Measurements from ENCODE around the gene SNX25.
"Not testable (repeated sequence)": the region's sequence is repeated elsewhere in the genome, so short reads cannot be mapped to it uniquely, and the experiment has no call there.

The SNX25 gene

DNA sequence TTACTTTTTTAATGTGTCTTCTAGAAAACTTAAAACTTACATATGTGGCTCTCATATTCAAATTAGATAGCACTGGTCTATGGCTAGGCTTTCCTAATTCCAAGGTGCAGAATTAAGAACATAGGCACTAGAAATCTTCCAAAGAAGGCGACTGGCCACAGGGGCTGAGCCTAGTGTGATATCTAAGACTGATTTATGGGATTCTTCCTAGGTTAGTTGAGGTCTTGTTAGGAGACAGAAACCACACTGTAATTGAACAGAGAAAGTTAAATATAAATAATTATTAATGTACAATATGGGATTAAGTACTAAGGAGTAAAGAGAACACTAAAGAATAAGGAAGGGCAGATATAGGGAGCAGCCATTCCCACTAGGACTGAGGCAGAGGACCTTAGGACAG is 48.3 kb downstream of the SNX25 start:
- in situ Hi-C loops (cut with MboI; ENCODE audit: low sequenced_read_pairs): no loop called here

DNA sequence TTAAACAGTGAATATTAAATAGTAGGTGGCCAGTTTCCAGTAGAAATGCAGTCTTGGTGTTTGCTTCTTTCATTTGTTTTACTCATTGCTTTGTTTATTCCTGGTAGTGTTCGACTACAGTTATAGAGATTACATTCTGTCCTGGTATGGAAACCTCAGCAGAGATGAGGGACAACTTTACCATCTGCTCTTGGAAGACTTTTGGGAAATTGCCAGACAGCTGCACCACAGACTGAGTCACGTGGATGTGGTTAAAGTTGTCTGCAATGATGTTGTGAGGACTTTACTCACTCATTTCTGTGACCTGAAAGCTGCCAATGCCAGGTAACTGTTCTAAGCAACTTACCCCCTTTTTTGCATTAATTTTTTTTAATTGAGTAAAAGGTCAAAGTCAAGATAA is 49.3 kb downstream of the SNX25 start:
- in situ Hi-C loops (cut with MboI; ENCODE audit: low sequenced_read_pairs): not testable (repeated sequence)

DNA sequence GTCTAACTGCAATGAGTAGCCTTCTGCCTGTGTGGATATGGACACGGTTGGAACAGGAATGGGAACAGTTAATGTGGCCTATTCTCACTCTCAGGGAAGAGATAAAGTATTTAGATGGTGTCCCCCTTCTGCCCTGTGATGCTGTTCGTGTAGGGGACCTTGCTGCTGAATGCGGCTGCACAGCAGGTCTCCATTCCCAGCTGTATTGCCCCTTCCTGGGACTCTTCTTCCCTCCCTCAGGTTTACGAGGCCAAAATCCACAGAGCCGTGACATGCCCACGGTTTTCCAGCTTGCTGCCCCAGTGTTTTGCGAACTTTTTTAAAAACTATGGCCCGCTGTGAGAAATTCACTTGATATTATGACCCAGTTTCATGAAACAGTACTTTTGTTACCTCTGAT is 50.3 kb downstream of the SNX25 start:
- in situ Hi-C loops (cut with MboI; ENCODE audit: low sequenced_read_pairs): no loop called here

DNA sequence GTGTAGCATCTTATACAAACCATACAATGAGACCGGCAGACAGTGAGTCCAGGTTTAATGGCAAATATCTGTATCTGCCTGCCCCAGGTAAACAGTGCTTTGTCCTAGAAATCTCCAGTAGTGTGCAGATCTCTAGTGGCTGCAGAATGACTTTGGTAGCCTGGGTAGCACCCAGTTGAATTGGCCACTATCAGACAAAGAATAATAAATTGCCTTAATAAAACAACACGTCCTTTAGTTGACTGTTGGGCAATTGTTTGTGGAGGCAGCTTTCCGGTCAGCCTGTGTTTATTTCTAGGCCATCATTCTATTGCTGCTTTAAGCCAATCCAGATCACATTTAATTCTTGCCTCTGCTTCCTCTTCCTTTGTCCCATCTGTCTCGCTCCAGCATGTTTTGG is 52.5 kb downstream of the SNX25 start:
- in situ Hi-C loops (cut with MboI; ENCODE audit: low sequenced_read_pairs): no loop called here

DNA sequence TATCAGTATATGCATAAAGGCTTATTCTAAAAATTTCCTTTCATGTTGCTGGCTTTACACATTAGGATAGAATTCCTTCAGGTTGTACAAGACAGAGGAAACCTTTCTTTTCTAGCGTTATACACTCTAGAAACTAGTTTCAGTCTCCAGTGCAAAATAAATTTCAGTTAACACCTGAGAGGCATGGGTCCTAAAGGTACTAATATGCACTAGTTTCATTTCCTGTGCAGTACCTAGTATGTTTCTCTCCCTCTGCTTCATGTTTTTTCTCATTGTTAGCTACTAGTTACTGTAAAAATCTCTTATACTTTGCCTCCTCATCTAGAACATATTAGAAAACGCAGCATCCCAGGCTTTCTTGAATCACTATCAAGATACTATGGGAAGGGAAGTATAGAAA is 54.0 kb downstream of the SNX25 start:
- in situ Hi-C loops (cut with MboI; ENCODE audit: low sequenced_read_pairs): no loop called here

DNA sequence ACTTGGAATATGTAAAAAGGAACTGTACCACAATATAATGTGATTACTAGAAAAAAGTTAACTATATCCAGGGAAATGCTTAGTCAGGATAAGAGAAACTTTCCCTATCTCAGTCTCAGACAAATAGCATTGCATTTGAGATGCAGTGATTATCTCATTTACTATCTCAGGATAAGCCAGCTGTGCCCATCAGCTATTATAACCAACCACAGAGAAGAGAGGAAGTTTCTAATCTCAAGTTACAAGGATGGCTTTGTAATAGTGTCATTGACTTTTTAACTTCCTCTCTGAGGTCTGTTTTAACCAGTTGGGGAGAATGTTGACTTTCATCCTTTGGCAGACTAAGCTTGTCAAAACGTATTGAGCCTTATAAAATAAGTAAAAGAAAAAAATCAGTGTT is 56.5 kb downstream of the SNX25 start:
- in situ Hi-C loops (cut with MboI; ENCODE audit: low sequenced_read_pairs): no loop called here

DNA sequence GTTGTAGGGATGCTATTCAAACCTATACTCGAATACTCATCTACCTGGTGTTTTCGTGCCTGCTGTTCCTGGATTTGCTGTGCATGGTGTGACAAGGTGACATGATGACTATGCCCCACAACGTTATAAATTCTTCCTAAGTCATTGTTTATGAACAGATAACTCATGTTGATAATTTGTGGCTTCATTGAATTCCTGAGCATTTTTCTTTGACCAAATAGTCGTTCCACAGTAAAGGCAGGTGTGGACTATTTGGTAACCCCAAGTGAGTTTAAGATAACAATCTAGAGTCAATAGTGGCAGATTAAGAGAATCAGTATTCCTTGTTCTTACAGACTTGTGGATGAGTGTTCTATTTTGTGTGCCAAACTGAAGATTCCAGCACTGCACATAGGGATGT is 59.9 kb downstream of the SNX25 start:
- in situ Hi-C loops (cut with MboI; ENCODE audit: low sequenced_read_pairs): no loop called here

DNA sequence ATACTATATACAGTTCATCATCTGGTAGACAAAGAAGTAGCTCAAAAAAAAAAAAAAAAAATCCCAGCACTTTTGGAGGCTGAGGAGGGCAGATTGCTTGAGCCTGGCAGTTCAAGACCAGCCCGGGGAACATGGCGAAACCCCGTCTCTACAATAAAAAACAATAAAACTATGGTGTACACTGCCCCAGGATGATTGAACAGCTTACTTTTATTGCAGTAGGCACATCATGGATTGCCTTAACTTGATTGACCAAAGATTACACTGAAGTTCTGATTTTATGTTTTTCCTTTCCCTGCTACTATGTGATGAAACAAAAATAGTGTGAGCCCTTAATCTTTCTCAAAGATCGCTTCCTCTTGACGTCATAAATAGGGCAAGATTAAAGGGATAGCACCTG is 60.6 kb downstream of the SNX25 start:
- in situ Hi-C loops (cut with MboI; ENCODE audit: low sequenced_read_pairs): no loop called here

DNA sequence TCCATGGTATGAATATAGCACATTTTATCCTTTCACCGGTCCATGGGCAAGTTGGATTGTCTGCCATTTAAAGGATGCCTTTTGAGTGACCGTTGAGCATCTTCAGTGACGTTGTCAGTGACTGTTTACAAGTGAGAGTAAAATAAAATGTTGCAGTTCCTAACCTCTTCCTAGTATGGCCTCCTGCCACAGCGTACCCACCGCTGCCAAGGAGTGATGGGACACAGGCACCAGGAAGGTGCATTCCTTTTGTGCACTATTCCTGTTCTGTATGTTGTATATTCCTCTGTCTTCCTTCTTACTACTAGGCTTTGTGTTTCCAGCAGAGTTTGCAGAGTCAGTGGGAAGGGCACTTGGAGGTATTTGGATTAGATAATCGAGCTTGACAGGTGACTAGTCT is 61.5 kb downstream of the SNX25 start:
- in situ Hi-C loops (cut with MboI; ENCODE audit: low sequenced_read_pairs): no loop called here

DNA sequence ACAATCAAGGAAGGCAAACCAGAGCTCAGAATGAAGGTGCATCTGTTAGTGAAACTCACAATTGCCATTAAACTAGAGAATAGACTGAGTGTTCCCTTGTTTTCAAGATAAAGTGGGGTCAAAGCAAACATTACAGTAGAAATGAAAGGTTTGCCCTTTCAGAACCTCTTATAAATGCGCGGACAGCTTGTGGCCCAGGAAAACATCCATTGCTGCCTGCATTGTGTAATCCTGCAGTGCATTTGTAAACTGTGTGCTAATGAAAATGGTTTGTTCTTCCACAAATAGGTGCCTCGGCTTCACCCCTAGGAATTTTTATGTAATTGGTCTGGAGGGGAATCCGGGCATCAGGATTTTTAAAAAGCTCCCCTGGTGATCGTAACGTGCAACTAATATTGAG is 62.8 kb downstream of the SNX25 start:
- in situ Hi-C loops (cut with MboI; ENCODE audit: low sequenced_read_pairs): no loop called here

DNA sequence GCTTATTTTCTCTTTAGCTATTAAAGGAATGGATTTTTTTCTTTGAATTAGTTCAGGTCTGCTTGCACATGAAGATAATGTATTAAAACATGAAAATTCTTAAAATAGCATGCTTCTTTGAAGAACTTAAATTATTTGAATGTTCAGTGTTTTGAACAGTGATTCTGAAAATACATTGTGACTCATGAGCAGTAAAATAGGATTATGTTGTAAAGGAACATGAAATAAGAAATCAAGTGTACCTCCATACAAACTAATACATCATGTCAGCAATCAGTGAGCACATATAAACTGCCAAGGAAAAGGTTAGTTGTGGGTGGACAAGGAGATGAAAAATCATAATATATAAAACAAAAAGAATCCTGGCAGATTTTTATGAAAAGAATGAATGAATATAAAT is 66.1 kb downstream of the SNX25 start:
- in situ Hi-C loops (cut with MboI; ENCODE audit: low sequenced_read_pairs): no loop called here

DNA sequence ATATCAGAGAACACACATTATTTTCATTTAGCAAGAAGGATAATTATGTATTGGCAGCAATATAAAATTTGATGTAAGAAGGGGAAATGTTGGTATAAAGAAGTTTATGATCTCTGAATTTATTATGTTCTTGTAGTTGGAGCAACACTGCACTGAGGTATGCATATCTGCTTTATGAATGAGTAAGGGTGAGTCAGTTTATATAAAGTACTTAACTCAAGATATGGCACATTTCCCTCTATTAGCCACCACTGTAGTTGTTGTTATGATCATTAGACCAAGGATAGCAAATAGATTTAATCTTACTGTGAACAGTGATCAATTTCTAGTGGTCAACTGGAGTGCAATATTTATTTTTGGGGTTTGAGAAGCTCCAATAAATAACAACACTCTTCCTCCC is 66.6 kb downstream of the SNX25 start:
- in situ Hi-C loops (cut with MboI; ENCODE audit: low sequenced_read_pairs): no loop called here

DNA sequence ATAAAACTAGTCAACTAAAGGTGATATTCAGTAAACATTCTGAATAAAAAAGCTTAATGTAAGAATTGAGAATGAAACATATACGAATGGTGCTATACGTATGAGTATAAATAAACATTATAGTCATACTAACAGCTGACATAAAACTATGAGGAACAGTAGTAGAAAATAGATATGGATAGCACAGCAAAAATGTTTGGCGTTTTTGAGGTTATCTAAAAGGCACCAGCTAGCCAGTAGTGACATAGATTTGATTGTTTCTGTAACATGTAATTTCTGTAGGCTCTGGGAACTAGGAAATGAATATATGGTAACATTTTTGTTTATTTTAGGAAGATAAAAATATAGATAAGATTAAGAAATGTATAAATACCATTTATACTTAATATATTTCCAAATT is 69.3 kb downstream of the SNX25 start:
- in situ Hi-C loops (cut with MboI; ENCODE audit: low sequenced_read_pairs): no loop called here

DNA sequence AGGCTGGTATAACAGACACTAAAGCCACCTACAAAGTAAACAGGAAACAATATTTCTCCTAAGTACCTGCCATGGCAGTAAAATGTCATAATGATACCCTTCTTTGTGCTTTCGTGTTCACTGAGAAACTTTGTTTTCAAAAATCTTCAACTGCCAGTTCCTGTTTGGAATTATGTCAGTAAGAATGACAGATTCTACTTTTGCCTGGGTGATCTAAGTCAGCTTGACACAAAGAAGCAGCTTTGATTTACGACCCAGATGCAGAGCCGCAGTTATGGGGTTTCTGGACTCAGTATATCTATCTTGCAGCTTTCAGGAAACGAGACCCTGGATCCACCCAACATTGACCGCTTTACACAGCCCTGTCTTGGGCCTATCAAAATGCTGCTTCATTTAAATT is 71.2 kb downstream of the SNX25 start:
- in situ Hi-C loops (cut with MboI; ENCODE audit: low sequenced_read_pairs): no loop called here

DNA sequence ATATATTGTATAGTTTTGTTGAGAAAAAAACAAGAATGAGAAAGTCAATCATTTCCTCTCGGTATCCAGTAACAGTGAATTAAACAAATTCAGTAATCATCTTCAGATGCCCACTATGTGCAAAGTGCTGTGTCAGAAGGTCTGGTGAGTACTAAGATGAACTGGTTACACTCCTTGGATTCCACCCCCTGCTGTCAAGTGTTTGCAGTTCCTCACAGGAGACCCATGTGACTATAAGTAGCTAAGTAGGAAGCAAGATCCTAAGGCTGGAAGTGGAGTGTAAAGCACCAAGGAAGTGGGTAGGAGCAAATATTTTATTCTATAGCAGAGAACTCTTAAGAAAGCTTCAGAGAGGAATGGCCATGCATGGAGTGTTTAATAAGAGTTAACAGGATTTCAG is 73.6 kb downstream of the SNX25 start:
- in situ Hi-C loops (cut with MboI; ENCODE audit: low sequenced_read_pairs): no loop called here

DNA sequence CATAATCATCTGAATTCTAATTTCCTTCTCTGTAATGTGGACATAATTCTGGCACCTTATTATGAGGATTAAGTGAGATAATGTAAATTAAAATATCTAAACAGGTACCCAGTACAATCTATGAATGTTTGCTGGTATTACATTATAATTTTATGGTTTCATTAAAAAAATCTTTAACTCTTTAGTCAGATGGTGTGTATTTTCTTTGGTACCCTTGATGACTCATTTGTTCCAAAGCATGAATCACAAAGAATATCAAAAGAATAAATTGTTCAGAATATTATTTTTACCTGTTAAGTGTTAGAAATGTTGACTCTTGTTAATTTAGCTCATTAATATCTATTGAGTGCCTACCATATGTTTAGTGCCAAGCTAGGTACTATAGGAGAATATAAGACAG is 74.3 kb downstream of the SNX25 start:
- in situ Hi-C loops (cut with MboI; ENCODE audit: low sequenced_read_pairs): no loop called here

DNA sequence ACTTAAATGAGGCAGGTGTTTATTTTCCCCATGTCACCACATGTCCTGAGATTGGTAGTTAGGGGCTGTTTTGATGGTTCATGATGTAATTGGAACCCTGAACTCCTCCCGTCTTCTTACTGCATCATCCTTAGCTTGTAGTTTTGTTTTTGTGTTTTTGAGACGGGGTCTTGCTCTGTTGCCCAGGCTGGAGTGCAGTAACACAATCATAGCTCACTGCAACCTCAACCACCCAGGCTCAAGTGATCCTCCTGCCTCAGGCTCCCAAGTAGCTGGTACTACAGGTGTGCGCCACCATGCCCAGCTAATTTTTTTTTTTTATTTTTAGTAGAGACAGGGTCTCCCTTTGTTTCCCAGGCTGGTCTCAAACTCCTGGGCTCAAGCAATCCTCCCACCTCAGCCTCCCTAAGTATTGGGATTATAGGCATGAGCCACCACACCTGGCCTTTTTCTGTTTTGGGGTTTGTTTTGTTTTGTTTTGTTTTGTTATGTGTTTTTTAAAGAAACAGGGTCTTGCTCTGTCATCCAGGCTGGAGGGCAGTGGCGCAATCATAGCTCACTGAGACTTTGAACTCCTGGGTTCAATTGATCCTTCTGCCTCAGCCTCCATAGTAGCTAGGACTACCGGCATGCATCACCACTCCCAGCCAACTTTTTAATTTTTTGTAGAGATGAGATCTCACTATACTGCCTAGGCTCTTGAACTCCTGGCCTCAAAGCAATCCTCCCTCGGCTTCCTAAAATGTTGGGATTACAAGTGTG is 76.4 kb downstream of the SNX25 start:
- in situ Hi-C loops (cut with MboI; ENCODE audit: low sequenced_read_pairs): no loop called here

DNA sequence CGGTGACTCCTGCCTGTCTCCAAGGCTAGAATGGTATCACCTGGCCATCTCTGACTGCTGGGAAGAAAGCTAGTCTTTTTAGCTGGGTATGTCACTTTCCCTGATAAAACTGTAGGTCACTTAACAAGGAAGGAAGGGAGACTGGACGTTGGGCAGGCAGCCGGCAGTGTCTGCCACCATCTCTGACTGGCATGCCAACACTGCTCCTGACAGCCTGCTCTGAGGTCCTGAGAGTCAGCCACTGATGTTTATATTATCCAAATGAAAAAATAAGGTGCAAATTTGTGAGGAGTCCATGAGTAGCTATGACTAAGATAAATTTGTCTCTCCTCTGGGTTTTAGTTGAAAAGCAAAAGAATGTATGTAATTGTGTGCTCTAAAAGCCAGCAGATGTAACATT is 77.2 kb downstream of the SNX25 start:
- in situ Hi-C loops (cut with MboI; ENCODE audit: low sequenced_read_pairs): no loop called here

DNA sequence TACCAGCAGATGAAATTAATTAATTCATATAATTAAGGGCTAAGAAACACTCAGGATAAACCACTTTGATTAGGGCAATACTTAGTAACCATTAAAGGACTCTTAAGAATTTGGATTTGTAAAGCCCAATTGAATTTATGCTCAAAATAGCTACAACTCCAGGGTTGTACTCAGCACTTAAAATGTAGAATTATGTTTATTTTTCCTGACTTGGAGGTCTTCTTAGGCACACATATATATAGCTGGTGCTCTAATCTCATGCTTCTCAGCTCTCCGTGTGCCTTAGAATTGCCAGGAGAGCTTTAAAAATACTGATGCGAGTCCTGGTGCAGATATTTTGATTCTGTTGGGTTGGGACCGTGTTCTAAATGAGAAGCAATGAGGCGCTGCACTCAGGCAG is 77.6 kb downstream of the SNX25 start:
- in situ Hi-C loops (cut with MboI; ENCODE audit: low sequenced_read_pairs): no loop called here

DNA sequence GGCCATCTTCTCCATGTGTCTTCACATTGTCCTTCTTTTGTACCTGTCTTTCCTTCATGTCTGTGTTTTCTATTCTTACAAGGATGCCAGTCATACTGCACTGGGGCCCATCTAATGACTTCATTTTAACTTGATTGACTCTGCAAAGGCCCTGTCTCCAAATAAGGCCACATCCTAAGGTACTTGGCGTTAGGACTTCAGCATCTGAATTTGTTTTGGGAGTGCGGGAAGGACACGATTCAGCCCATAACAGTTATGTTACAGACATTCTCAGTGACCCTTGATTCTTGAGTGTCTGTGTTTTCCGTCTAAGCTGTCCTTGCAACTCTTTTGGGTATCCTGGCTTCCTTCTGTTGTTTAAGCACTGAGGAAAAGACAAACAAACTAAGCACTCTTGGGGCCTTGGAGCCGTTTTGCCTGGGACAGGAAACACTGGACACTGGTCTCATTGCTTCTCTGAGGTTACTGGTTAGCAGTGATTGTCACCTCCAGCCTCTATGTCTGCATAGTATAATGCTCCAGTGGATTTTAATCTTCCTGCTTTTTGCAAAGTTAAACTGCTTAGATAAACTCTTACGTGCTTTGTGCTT is 80.7 kb downstream of the SNX25 start:
- in situ Hi-C loops (cut with MboI; ENCODE audit: low sequenced_read_pairs): no loop called here

DNA sequence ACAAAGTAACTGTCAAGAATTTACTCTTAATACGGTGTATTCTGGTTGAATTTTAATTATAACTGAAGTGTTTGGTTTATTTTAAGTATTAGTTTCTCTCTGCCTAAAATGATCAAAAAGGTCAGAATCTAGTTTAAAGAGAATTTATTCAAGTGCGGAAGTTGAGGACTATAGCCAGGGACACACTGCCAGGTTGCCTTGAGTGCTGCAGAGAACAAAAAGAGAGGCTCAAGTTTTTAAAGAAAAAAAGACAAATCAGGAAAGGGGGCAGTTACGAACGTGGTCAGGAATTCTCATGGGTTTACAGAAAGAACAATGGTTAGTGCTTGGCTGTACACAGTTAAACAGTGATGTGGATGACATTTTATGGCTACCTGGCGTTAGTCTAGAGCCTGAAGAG is 81.3 kb downstream of the SNX25 start:
- in situ Hi-C loops (cut with MboI; ENCODE audit: low sequenced_read_pairs): no loop called here

DNA sequence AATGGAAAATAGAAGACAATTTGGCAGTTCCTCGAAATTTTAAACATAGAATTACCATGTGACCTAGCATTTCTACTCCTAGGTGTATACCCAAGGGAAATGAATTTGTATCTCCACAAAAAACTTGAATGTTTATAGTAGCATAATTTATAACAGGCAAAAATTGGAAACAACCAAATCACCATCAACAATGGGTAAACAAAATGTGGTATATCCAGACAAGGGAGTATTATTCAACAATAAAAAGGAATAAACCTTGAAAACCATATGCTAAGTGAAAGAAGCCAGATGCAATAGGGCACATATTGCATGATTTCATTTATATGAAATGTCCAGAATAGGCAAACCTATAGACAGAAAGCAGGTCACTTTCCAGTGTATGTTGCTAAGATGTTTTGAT is 83.8 kb downstream of the SNX25 start:
- in situ Hi-C loops (cut with MboI; ENCODE audit: low sequenced_read_pairs): no loop called here
